ENCODE results near the gene SLC35A1.

DNA sequence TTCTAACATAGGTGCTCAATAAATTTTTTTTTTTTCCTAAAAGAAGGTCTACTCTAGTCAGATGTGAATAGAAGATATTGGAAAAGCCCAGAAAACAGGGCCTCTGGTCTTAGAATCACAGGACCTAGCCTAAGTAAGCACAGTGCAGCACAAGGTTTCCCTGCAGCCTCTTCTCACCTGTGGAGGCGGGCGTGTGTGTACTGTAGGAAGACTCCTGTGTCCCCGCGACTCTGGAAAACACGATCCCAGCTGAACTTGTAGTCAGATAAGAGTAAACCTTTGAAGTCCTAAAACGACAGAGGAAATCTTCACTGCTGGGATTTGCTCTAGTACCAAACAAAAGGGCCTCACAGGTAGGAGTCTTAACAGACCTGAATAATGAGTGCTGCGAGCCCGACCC lies 45.7 kb downstream of the SLC35A1 start:
- TF ChIP-seq POLR2AphosphoS5 (IDR thresholded peaks at IDR 0.05) = no peak
- TF ChIP-seq CTCF (IDR thresholded peaks at IDR 0.05) = no peak
